PC-3 (cell line): ENCODE measurements around the gene ZNF385B. TPM values are rescaled to one million over a fixed set of nuclear protein-coding genes. Genes with fewer than 3 reads are reported as not detected.

ENCODE experiments used
- ATAC-seq: fragments of 200-7000 bp; cut with Tn5 transposase; 2 replicates; pipeline ENCODE4 v1.9.1; 2020; ENCODE audit warnings: mild to moderate bottlenecking, moderate library complexity
- BruUV-seq: library from RNA; stranded (reverse); fragments of 400-500 nt; replicated peaks from 2 replicates; lab custom pipeline; 2021; lab: Mats Ljungman, UMichigan
- CTCF ChIA-PET: fragments of 300-600 bp; sonication (Branson Sonifier 250); formaldehyde crosslinking; loops from one replicate; lab custom pipeline; 2022; ENCODE audit warnings: antibody characterized with exemption; lab: Charles Lee
- POLR2A ChIA-PET: fragments of 300-600 bp; sonication (Branson Sonifier 250); formaldehyde crosslinking; loops from one replicate; lab custom pipeline; 2022; ENCODE audit warnings: antibody characterized with exemption; ENCODE audit not compliant: unreplicated experiment; lab: Charles Lee
- DNase-seq: peaks from one replicate; pipeline ENCODE4 v3.0.0-alpha.2; 2015
- H2AFZ ChIP-seq: fragments of 300-600 bp; sonication (generic); 2 replicates; pipeline ENCODE4 v1.6.0; 2016; ENCODE audit warnings: antibody characterized with exemption, low read length
- H3F3A ChIP-seq: fragments of 300-600 bp; sonication (generic); one replicate; pipeline ENCODE4 v1.6.0; 2017; ENCODE audit warnings: antibody characterized with exemption, low read length, control low read depth, mild to moderate bottlenecking; ENCODE audit not compliant: unreplicated experiment
- H3K27ac ChIP-seq: fragments of 300-600 bp; sonication (generic); 2 replicates; pipeline ENCODE4 v1.5.1; 2016; ENCODE audit warnings: mild to moderate bottlenecking, low read length
- H3K27me3 ChIP-seq: fragments of 300-600 bp; sonication (generic); 2 replicates; pipeline ENCODE4 v1.6.1; 2016; ENCODE audit warnings: low read length, mixed read lengths
- H3K36me3 ChIP-seq: fragments of 300-600 bp; sonication (generic); 2 replicates; pipeline ENCODE4 v1.6.1; 2016; ENCODE audit warnings: low read depth, mixed run types, low read length, mixed read lengths
- H3K4me1 ChIP-seq: fragments of 300-600 bp; sonication (generic); 2 replicates; pipeline ENCODE4 v1.5.1; 2016; ENCODE audit warnings: low read length; ENCODE audit not compliant: insufficient read depth
- H3K4me2 ChIP-seq: fragments of 300-600 bp; sonication (generic); 2 replicates; pipeline ENCODE4 v1.6.0; 2016; ENCODE audit warnings: low read length
- H3K4me3 ChIP-seq: fragments of 300-600 bp; sonication (generic); 2 replicates; pipeline ENCODE4 v1.5.1; 2016; ENCODE audit warnings: mild to moderate bottlenecking, low read length, mixed read lengths
- H3K79me2 ChIP-seq: fragments of 300-600 bp; sonication (generic); 2 replicates; pipeline ENCODE4 v1.6.1; 2017; ENCODE audit warnings: low read length, mixed read lengths
- H3K9ac ChIP-seq: fragments of 300-600 bp; sonication (generic); 2 replicates; pipeline ENCODE4 v1.6.0; 2016; ENCODE audit warnings: mild to moderate bottlenecking, low read length
- H3K9me2 ChIP-seq: fragments of 300-600 bp; sonication (generic); replicated peaks from 2 replicates; pipeline ENCODE4 v1.6.1; 2016; ENCODE audit warnings: mixed run types, low read length, mixed read lengths
- H3K9me3 ChIP-seq: fragments of 300-600 bp; sonication (generic); 2 replicates; pipeline ENCODE4 v1.6.1; 2016; ENCODE audit warnings: low read length, mixed read lengths
- H4K20me1 ChIP-seq: fragments of 300-600 bp; sonication (generic); 2 replicates; pipeline ENCODE4 v1.6.1; 2016; ENCODE audit warnings: low read length, mixed read lengths
- EZH2 ChIP-seq: fragments of 300-600 bp; sonication (generic); IDR thresholded peaks from one replicate; pipeline ENCODE4 v1.6.1; 2017; ENCODE audit warnings: antibody characterized with exemption, mild to moderate bottlenecking, low read length; ENCODE audit not compliant: unreplicated experiment
- EZH2phosphoT487 ChIP-seq: fragments of 300-600 bp; sonication (generic); IDR thresholded peaks from 2 replicates; pipeline ENCODE4 v1.6.1; 2018; ENCODE audit warnings: mild to moderate bottlenecking, antibody characterized with exemption, low read length, borderline replicate concordance
- intact Hi-C: fragments of 100-400 bp; cut with micrococcal nuclease; formaldehyde crosslinking; loops from 2 replicates; pipeline ENCODE4 v1.9.0; 2023
- total RNA-seq: library from RNA; depleted of rRNA; stranded (reverse); fragments of >200 nt; gene quantifications from 2 replicates; pipeline ENCODE4 v1.2.3, GENCODE V29; 2014
- TF ChIP-seq, protein P1 (sequence below): fragments of 300-600 bp; sonication (generic); conservative IDR thresholded peaks from 2 replicates; pipeline ENCODE4 v1.5.1; 2017; ENCODE audit warnings: antibody characterized with exemption, low read depth, mild to moderate bottlenecking, low read length

ZNF385B gene
- total RNA-seq, 1 experiment from 2014 or later, result 2.4 TPM

GRCh38 chr2:179588486-179589145 lies 272.8 kb downstream of the ZNF385B start:
- ATAC-seq (no peak), DNase-seq (no peak)
- BruUV-seq, result no TSS peak
- Histone ChIP-seq H3K27me3 (no peaks in the 10 kb centered on the region), H4K20me1 (no peaks in the 10 kb centered on the region), H3K9me2 (no peaks in the 10 kb centered on the region), H3K27ac (no peak overlapping the region), H3K4me2 (no peak overlapping the region), H3K36me3 (no peaks in the 10 kb centered on the region), H3K9ac (no peak overlapping the region), H3K4me1 (peaks cover 21% of the 10 kb centered on the region), H3F3A (no peaks in the 10 kb centered on the region), H3K9me3 (no peaks in the 10 kb centered on the region), H2AFZ (no peak overlapping the region), H3K79me2 (no peaks in the 10 kb centered on the region), H3K4me3 (no peak overlapping the region)
- ChIA-PET CTCF (no interaction called here), POLR2A (no interaction called here)
- TF ChIP-seq EZH2phosphoT487 (no peak), EZH2 (no peak)
- TF ChIP-seq, protein P1, sequence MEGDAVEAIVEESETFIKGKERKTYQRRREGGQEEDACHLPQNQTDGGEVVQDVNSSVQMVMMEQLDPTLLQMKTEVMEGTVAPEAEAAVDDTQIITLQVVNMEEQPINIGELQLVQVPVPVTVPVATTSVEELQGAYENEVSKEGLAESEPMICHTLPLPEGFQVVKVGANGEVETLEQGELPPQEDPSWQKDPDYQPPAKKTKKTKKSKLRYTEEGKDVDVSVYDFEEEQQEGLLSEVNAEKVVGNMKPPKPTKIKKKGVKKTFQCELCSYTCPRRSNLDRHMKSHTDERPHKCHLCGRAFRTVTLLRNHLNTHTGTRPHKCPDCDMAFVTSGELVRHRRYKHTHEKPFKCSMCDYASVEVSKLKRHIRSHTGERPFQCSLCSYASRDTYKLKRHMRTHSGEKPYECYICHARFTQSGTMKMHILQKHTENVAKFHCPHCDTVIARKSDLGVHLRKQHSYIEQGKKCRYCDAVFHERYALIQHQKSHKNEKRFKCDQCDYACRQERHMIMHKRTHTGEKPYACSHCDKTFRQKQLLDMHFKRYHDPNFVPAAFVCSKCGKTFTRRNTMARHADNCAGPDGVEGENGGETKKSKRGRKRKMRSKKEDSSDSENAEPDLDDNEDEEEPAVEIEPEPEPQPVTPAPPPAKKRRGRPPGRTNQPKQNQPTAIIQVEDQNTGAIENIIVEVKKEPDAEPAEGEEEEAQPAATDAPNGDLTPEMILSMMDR, result no peak
- intact Hi-C loops, result no loop called here

DNA sequence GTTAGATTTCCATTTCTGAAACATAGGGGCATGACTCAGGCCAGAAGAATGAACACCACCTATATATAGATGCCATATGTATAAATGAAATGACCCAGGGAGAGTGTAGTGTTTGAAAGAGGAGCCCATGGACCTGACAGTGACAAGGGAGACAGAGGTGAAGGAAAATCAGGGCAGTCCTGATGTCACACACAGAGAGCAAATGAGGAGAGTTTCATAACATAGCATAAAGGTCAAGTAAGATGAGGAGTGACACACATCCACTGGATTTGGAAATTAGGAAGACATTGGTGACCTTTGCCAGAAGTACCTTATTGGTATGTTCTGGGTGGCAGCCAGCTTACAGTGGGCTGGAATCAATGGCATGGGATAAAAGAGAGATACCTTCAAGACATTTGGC lies 276.7 kb downstream of the ZNF385B start:
- DNase-seq, result peak; percentile 32

More for the DNA sequence above, 276.7 kb downstream of the ZNF385B start:
- Histone ChIP-seq H3K9me3 (no peaks in the 10 kb centered on the region), H3K79me2 (no peaks in the 10 kb centered on the region), H3K9ac (no peak overlapping the region), H3F3A (no peaks in the 10 kb centered on the region), H3K4me1 (0 out of 2 replicates have a peak, but pooled peaks cover 6% of the 10 kb centered on the region), H3K4me3 (no peak overlapping the region), H3K27me3 (no peaks in the 10 kb centered on the region), H3K27ac (no peak overlapping the region), H3K4me2 (no peak overlapping the region), H2AFZ (no peak overlapping the region), H4K20me1 (no peaks in the 10 kb centered on the region), H3K36me3 (no peaks in the 10 kb centered on the region), H3K9me2 (no peaks in the 10 kb centered on the region)
- ChIA-PET CTCF (no interaction called here), POLR2A (no interaction called here)
- peak; percentile 24; the same call in 1 of the 2 replicates for ATAC-seq
- TF ChIP-seq, protein P1, result no peak
- no peak for TF ChIP-seq EZH2phosphoT487
- no peak for TF ChIP-seq EZH2
- intact Hi-C loops, result no loop called here
- BruUV-seq, result no TSS peak
